NOMO-1 treated with DMSO at 0.1 percent for 48 hours (cell line): ENCODE data around the gene KLF4.

Source experiments
- DNase-seq: peaks from one replicate; lab custom pipeline; 2025; ENCODE audit not compliant: unreplicated experiment; lab: John Stamatoyannopoulos, UW

Gene KLF4

DNA sequence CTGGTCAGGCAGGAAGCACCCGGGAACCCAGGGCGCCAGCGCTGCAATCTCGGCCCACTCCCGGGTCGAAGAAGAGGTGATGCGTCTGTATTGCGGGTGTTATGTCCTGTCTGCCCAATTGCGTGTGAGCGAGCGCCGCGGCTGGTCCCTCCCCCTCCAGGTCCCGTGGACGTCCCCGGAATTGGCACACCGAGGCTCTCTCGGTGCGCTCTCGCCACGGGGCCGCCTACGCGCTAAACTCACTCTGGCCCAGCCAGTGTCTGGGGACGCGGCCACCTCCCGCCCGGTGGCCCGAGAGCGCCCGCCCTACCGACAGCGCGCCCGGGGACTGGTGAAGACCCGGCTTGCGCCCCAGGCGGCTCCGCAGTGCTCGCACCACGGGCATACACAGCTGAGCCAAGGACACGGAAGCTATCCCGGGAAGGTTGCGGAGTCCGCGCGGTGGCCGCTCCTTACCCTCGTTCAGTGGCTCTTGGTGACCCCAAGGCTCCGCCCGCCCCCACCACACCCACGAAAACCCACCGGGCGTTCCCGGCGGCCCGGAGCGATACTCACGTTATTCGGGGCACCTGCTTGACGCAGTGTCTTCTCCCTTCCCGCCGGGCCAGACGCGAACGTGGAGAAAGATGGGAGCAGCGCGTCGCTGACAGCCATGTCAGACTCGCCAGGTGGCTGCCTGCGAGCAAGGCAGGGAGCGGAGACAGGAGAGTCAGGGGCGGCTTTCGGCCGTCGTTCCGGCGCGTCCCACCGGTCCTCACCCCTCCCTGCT is 1.0 kb downstream of the KLF4 start:
- DNase-seq: peak; percentile 60

DNA sequence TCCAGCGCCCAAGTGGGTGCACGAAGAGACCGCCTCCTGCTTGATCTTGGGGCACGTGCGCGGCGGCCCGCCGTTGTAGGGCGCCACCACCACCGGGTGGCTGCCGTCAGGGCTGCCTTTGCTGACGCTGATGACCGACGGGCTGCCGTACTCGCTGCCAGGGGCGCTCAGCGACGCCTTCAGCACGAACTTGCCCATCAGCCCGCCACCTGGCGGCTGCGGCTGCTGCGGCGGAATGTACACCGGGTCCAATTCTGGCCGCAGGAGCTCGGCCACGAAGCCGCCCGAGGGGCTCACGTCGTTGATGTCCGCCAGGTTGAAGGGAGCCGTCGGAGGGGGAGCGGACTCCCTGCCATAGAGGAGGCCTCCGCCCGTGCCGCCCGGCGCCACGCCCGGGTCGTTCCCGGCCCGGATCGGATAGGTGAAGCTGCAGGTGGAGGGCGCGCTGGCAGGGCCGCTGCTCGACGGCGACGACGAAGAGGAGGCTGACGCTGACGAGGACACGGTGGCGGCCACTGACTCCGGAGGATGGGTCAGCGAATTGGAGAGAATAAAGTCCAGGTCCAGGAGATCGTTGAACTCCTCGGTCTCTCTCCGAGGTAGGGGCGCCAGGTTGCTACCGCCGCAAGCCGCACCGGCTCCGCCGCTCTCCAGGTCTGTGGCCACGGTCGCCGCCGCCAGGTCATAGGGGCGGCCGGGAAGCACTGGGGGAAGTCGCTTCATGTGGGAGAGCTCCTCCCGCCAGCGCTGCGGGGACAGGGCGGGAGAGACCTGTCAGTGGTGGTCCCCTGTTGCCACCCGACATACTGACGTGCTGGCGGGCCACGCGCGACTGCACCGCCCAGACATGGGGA is 1.8 kb downstream of the KLF4 start:
- peak; percentile 82 for DNase-seq

DNA sequence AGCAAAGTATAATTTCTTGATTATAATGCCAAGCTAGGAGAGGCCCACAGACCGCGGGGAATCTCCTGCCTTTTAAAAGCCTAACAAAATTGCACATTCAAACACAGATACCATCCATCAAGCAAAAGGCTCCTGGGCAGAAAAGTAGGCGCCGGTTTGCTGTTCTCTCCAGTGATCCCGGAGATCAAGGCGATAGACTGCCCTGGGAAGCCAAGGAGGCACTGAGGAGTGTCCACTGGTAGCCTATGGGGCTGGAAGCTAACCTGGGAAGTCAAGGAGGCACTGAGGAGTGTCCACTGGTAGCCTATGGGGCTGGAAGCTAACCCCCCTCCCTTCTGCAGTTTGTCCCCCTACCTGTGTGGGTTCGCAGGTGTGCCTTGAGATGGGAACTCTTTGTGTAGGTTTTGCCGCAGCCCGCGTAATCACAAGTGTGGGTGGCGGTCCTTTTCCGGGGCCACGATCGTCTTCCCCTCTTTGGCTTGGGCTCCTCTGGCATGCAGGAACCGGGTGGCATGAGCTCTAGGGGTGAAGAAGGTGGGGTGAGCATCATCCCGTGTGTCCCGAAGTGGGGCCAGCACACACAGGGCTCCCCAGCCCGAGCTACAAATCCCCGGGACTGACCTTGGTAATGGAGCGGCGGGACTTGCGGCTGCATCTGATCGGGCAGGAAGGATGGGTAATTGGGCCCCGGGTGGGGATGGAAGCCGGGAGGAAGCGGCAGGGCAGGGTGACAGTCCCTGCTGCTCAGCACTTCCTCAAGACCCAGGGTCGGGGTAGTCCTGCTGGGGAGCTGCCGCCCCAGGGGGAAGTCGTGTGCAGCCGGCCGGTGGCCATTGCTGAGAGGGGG is 2.7 kb downstream of the KLF4 start:
- no peak for DNase-seq

DNA sequence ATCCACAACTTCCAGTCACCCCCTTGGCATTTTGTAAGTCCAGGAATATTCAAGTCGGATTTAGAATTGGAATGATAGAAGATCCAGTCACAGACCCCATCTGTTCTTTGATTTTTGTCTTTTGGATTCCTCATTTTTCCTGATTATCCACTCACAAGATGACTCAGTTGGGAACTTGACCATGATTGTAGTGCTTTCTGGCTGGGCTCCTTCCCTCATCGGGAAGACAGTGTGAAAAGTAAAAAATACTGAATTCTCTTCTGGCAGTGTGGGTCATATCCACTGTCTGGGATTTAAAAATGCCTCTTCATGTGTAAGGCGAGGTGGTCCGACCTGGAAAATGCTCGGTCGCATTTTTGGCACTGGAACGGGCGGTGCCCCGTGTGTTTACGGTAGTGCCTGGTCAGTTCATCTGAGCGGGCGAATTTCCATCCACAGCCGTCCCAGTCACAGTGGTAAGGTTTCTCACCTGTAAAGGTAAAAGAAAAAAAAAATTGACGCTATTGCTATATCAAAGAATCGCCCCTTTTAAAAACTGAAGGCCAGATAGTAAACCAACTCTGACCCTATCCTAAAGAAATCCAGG is 4.0 kb downstream of the KLF4 start:
- DNase-seq: no peak

DNA sequence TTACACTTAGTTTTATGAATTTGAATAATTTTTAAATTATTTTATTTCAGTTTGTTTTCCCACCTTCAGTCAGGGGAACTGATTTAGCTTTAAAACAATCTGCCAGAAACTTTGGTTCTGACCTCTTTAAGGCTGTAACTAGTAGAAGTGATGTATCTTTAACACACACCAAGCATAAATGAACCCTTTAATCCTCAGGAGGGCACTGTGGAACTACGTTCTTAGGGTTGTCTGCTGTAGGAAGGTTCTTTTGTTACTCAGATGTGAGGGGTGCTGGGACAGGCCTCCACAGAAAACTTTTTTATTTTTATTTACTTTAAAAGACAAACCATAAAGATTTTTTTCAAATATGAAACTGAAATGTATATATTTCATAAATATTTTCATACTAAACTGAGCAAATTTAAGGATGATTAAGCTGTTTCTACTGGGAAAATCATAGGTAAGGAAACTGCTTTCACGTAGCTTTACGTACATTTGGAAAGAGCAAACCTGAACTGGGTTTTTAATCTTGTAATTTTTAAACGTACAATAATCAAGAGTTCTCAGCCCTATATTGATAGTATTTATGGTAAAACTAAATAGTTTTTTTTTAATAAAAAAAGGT is 5.3 kb downstream of the KLF4 start:
- DNase-seq: peak; percentile 71

DNA sequence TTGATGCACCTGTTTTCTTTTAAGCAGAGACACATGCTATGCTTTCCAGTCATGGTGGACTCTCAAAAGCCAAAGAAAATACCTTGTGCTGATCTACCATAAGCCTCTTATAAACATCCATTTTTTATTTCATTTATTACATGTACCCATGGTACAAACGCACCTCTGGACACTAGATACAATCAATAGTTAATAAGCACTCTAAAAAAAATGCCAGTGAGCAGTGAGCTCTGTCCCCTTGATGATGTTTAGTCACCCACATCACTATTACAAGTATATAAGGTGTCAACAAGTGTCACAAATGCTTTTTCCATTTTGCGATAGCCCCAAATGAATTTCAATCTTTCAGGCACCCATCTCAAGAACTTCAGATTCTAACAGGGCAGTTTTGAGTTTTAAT is 5.9 kb downstream of the KLF4 start:
- DNase-seq: no peak

DNA sequence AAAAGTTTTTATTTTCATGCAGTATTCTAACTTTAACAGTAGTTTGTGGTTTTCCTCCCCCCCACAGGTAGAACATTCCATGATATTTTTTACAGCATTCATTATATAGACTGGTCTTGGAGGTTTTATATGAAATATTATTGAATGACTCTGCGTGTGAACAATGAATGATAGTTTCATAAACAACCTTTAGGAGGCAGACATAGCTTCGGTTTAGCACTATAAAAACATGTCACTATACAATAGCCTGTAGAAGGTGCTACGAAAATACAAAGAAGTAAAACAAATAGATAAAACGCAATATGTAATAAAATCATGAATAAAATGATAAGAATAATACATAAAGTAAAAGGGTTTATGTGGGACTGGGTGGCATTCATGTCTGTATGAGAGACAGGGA is 8.5 kb downstream of the KLF4 start:
- peak; percentile 56 for DNase-seq

DNA sequence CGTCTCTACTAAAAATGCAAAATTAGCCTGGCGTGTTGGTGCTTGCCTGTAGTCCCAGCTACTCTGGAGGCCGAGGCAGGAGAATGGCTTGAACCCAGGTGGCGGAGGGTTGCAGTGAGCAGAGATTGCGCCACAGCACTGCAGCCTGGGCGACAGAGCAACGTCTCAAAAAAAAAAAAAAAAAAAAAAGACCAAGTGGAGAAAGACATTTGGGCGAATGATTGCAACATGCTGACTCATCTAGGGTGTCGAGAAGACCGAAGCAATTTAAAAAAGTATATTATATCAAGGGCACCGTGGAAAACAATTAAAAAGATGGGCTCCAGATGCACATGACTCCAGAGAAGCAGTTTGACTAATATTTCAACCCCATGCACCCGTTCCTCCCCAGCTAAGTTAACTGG is 9.2 kb downstream of the KLF4 start:
- DNase-seq: peak; percentile 88

DNA sequence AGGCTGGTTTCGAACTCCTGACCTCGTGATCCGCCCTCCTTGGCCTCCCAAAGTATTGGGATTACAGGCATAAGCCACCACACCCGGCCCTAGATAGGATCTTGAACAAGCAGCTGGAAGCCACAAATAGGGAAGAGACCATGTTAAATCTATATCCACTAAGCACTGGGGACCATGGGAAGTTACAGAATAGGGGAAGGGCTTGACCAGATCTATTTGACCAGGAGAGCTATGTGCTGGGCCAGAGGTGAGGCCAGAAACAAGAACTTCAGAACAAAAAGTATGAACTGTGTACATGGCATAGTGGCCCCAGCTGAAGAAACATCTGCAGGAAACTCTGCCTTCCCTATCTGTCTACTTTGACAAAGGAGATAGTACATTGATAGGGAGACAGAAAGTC is 10.8 kb downstream of the KLF4 start:
- no peak for DNase-seq

DNA sequence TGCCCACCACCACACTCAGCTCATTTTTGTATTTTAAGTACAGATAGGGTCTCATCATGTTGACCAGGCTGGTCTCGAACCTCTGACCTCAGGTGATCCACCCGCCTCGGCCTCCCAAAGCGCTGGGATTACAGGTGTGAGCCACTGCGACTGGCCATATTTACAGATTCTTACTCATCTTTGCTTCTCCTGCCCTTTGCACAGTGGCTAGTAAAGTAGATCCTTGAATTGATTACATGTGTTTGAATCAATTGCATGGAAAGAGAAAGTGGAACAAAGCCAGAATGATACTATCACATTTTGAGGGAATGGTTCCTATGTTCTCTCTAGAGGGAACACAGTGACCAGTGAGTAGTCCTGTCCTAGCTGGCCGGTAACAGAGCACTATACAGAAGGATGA is 15.4 kb downstream of the KLF4 start:
- no peak for DNase-seq

DNA sequence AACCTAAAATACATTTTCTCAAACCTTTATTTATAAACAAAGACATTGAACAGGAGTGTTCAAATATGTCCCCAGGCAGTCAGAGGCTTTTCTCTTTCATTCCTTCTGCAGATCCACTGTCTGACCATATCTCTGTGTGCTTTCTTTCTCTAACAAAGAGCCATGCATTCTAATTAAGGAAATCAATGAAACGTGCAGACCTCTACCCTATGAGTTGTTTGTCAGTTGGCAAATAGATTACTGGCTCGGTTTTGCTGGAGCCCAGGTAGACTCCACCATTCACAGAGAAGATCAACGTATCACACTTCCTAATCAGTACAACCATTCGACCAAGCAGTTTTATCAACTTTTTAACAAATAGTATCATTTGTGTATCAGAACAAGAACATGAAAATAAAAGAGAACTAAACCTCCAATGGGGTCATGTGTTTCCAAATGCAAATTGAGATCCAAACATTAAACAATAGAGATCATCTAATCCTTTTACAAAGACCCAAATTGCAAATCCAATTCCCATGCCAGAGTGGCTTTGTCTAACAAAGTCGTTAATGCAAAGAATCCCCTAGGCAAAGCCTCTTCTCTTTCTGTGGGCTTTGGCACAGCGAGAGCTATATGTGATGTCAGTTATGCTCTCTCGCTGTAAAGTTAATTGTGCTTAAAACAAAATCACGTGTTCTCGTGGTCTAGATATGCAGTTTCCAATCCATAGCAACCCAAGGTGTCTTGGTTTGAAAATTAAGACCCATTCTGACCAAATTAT is 16.8 kb downstream of the KLF4 start:
- no peak for DNase-seq

DNA sequence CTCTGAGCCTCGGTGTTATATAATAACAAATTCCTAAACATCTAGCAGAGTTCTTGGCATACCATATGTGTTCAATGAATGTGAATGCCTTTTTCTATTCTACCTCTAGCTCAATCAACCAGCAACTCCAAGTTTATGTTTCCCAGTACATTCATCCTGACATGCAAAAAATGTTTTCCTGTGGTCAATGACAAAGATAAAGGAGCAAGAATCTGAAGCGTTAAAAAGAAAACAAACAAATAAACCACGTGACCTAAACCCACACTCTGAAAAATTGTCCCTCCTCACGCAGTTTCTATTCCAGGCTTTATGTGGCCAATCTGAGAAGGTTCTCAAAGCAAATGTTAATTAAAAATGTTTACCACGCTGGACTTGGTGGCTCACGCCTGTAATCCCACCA is 18.0 kb downstream of the KLF4 start:
- DNase-seq: no peak

DNA sequence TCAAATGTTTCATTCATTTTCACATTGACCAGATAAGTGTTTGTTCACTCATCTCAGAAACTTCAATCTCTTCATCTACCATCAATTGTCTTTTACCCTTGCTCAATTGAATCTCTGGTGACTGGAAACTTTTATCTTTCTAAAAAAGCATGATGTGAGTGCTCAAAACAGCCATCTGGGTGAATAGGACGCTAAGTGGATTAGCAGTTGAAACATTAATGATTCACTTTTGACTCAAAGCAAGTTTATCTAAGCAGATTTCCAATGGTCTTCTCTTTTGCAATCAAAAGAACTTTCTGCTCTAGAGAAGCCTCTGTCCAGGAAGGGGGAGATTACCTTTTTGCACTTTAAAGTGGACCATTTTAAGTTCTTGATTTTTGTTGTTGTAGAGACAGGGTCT is 22.2 kb downstream of the KLF4 start:
- no peak for DNase-seq

DNA sequence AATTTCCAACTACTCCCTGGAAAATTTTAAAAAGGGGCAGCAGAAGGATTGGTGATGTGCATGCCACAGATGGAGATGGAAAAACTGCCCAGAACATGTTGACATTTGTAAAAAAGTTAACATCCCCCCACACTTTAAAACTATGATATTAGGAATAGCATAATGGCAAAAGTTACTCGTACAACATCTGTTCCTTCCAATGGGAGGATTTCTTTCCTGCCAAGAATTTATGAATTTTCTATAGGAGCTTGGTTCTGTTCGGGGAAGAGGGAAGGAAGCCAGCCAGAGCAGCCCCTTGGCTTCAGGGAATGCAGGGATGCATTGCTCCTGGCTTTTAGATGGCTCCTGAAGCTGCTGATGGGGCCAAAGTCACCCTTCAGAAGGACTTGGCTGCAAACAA is 22.7 kb downstream of the KLF4 start:
- no peak for DNase-seq

DNA sequence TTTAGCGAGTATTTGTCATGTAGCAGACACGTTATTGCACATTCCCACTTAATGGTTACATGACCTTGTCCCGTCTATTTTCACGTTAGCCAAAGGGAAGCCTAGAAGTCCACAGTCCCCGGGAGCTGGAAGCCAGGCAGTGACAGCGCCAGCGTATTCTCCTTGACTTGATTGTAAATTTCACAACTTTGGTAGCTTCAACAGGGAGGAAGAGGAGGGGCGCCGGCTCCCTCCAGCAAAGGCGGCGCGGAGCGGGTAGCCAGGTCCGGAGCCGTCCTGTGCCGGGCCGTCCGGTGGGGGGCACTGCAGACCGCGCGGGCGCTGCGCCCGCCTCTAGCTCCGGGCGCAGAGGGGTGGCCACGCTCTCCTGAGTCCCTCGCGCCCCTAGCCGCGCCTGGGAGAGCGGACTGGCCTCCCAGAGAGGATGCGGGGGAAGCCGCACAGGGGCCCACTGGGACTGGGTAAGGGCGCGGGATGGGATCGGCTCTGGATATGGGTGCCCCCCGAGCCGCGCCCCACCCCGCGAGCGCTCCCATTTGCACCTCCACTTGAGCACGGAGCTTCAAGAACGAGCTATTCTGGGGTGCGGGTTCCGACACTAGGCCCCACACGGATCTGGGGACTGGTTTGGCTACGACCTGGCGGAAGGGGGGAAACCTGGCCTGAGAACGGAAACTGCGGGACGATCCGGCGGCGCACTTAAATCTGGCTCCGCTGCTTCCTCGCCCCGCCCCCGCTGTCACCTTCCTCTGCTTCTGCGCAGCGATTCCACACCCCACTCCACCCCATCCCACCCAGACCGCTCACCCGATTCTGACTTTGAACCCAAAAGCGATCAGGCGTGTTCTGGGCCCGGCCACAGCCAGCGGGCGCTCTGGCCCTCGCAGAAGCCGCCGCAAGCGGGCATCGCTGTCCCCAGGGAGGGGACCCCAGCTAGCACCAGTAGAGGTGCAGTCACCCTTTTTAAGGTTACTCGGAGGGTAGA is 23.8 kb downstream of the KLF4 start:
- peak; percentile 84 for DNase-seq

DNA sequence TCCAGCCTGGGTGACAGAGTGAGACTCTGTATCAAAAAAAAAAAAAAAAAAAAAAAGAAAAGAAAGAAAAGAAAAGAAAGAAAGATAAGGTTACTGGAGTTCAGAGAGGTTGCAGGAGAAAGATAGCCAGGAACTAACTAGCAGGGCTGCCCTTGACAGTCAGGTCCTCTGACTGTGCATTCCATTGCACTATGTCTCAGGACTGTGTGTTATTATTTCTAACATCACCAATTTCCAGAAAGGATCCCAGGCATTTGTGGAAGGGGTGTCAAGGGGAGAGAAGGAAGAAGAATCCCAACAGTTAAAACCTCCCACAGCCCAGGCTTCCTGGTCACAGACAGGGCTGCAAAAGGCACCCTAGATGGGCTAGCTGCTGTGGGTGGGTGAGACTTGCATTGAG is 25.1 kb downstream of the KLF4 start:
- no peak for DNase-seq

DNA sequence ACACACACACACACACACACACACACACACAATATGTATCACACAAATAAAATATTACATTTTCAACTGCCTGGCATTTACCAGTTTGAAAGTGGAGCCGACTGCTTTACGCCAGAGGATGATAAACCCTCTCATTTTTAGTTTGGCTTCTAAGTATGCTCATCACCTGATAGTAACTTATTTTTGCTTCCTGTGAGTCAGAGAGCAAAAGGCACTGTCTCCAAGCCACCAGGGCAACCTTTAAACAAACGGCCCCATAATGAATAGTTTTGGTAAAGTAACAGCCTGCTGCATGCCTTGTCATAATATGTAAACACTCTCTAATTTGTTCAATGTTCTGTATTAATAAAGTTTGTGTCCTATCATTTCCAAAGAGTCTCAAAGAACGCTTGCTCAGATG is 26.9 kb downstream of the KLF4 start:
- no peak for DNase-seq

DNA sequence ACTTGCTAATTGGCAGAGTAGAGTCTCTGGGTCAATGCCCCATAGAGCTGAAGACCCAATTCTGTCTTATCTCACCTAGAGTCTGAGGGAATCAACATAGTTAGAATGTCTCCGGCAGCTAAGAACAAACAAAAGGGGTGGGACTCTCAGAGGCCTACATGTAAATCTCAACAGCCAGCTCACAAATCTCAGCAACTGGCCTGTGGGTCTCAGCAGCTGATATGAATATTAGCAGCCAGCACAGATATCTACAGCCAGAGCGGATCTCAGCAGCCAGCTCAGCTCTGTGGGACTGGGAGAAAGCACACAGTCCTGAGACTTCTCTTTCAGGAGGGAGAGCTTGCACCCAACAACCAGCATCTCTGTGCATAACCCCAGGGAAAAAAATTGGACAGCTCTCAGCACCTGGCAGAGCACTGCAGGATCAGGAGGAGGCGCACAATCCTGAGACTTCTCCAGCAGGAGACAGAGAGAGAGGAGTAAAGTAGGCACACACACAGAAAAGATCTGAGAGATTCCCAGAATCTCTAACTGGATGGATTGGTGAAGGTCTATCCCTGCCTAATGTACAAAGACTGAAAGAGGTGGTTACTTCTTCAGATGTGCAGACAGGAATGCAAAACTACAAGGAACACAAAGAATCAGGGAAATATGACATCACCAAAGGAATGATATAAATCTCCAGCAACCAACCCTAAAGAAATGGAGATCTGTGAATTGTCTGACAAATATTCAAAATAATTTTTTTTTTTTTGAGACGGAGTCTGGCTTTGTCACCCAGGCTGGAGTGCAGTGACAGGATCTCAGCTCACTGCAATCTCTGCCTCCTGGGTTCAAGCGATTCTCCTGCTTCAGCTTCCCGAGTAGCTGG is 29.2 kb downstream of the KLF4 start:
- no peak for DNase-seq
